ENCODE results near the gene PRKCB. TPM values are rescaled to one million over a fixed set of nuclear protein-coding genes. Genes with fewer than 3 reads are reported as not detected.

Gene PRKCB
- total RNA-seq, 1 donor from 2014 or later: not detected

GRCh38 chr16:24051125-24051524 is 215.3 kb downstream of the PRKCB start:
- TF ChIP-seq CTCF (IDR thresholded peaks at IDR 0.05): no peak
- no peaks in the 10 kb centered on the region for H3K36me3 Mint-ChIP-seq (ENCODE audit: unreplicated experiment)
- H3K27me3 Mint-ChIP-seq (ENCODE audit: unreplicated experiment): peaks cover 8% of the 10 kb centered on the region
- no peak overlapping the region for H3K27ac Mint-ChIP-seq (ENCODE audit: unreplicated experiment)
- H3K4me3 Mint-ChIP-seq (ENCODE audit: unreplicated experiment): no peak overlapping the region
- no peaks in the 10 kb centered on the region for H3K4me1 Mint-ChIP-seq (ENCODE audit: unreplicated experiment)
- H3K9me3 Mint-ChIP-seq (ENCODE audit: unreplicated experiment): peaks cover 5% of the 10 kb centered on the region
- DNase-seq (ENCODE audit: extremely low spot score, unreplicated experiment): no peak

GRCh38 chr16:24052329-24053098 is 216.7 kb downstream of the PRKCB start:
- Mint-ChIP-seq H3K9me3 (ENCODE audit: unreplicated experiment) (peaks cover 5% of the 10 kb centered on the region), H3K27me3 (ENCODE audit: unreplicated experiment) (peaks cover 8% of the 10 kb centered on the region), H3K4me3 (ENCODE audit: unreplicated experiment) (no peak overlapping the region), H3K4me1 (ENCODE audit: unreplicated experiment) (no peaks in the 10 kb centered on the region), H3K36me3 (ENCODE audit: unreplicated experiment) (no peaks in the 10 kb centered on the region), H3K27ac (ENCODE audit: unreplicated experiment) (no peak overlapping the region)
- no peak for TF ChIP-seq CTCF (IDR thresholded peaks at IDR 0.05)
- DNase-seq (ENCODE audit: extremely low spot score, unreplicated experiment): no peak

GRCh38 chr16:24053099-24053946 is 217.5 kb downstream of the PRKCB start:
- H3K36me3 Mint-ChIP-seq (ENCODE audit: unreplicated experiment): no peaks in the 10 kb centered on the region
- peaks cover 8% of the 10 kb centered on the region for H3K27me3 Mint-ChIP-seq (ENCODE audit: unreplicated experiment)
- H3K27ac Mint-ChIP-seq (ENCODE audit: unreplicated experiment): no peak overlapping the region
- H3K4me3 Mint-ChIP-seq (ENCODE audit: unreplicated experiment): no peak overlapping the region
- H3K9me3 Mint-ChIP-seq (ENCODE audit: unreplicated experiment): peaks cover 5% of the 10 kb centered on the region
- no peak for TF ChIP-seq CTCF (IDR thresholded peaks at IDR 0.05)
- DNase-seq (ENCODE audit: extremely low spot score, unreplicated experiment): no peak
- no peaks in the 10 kb centered on the region for H3K4me1 Mint-ChIP-seq (ENCODE audit: unreplicated experiment)

- peaks cover 5% of the 10 kb centered on the region for H3K9me3 Mint-ChIP-seq (ENCODE audit: unreplicated experiment)
- H3K27ac Mint-ChIP-seq (ENCODE audit: unreplicated experiment): no peak overlapping the region
- no peak for DNase-seq (ENCODE audit: extremely low spot score, unreplicated experiment)
- no peaks in the 10 kb centered on the region for H3K4me1 Mint-ChIP-seq (ENCODE audit: unreplicated experiment)
- TF ChIP-seq CTCF (IDR thresholded peaks at IDR 0.05): no peak
- no peak overlapping the region for H3K4me3 Mint-ChIP-seq (ENCODE audit: unreplicated experiment)
- H3K27me3 Mint-ChIP-seq (ENCODE audit: unreplicated experiment): peaks cover 8% of the 10 kb centered on the region
- no peaks in the 10 kb centered on the region for H3K36me3 Mint-ChIP-seq (ENCODE audit: unreplicated experiment)
Measured at GRCh38 chr16:24054741-24055491, 219.1 kb downstream of the PRKCB start.
